Fibroblast of lung (primary cell): Measurements from ENCODE around the gene USP53.

Experiments
- CTCF ChIP-seq, 2 donors: IDR thresholded peaks in 1 of 2; conservative IDR thresholded peaks in 1 of 2; 1 replicate in 1 of 2; 2 replicates in 1 of 2; pipeline ENCODE4 v1.5.1; 2011 to 2012; ENCODE audit warnings: low read length in 2 of 2, control low read depth in 1 of 2, inconsistent platforms in 1 of 2, low read depth in 1 of 2, mild to moderate bottlenecking in 1 of 2
- EZH2 ChIP-seq: IDR thresholded peaks from 2 replicates; pipeline ENCODE4 v1.5.1; 2012; ENCODE audit warnings: low read length, control low read depth, mild to moderate bottlenecking; ENCODE audit errors: missing control alignments

GRCh38 chr4:119221412-119221811, 8.9 kb downstream of the USP53 start:
- no peak for TF ChIP-seq CTCF (conservative IDR thresholded peaks at IDR 0.05 in 1 of 2, IDR thresholded peaks at IDR 0.05 in 1 of 2; ENCODE audit: low read depth in 1 of 2, low read length in 2 of 2)
- no peak for TF ChIP-seq EZH2
